Bronchial epithelial cell (primary cell): ENCODE measurements around the gene ZNF219. TPM values are rescaled to one million over a fixed set of nuclear protein-coding genes. Genes with fewer than 3 reads are reported as not detected.

Experiments
- DNase-seq: peaks from one replicate; pipeline ENCODE4 v3.0.0-alpha.2; 2010; ENCODE audit warnings: low read depth
- FAIRE-seq: peaks from 2 replicates; lab custom pipeline; 2011; peaks lifted over from hg19 to GRCh38; lab: Jason Lieb, UNC
- H3K27me3 ChIP-seq: 2 replicates; pipeline ENCODE4 v1.5.1; 2011; ENCODE audit warnings: low read length; ENCODE audit not compliant: control insufficient read depth, insufficient read depth
- H3K36me3 ChIP-seq: 2 replicates; pipeline ENCODE4 v1.5.1; 2011; ENCODE audit warnings: low read length; ENCODE audit not compliant: control insufficient read depth, insufficient read depth
- H3K4me3 ChIP-seq: 2 replicates; pipeline ENCODE4 v1.5.1; 2011; ENCODE audit warnings: mild to moderate bottlenecking, low read depth, low read length, control low read depth
- total RNA-seq: library from RNA; depleted of rRNA; stranded (reverse); fragments of >200 nt; gene quantifications from 2 replicates; pipeline ENCODE4 v1.2.1, GENCODE V29; 2014
- TF ChIP-seq, protein P1 (sequence below): IDR thresholded peaks from 2 replicates; pipeline ENCODE4 v1.5.1; 2011; ENCODE audit warnings: mild to moderate bottlenecking, moderate library complexity, low read length, control low read depth, inconsistent platforms; ENCODE audit not compliant: insufficient read depth, severe bottlenecking

ZNF219 gene
- total RNA-seq, 1 donor from 2014 or later, result 8.2 TPM

DNA sequence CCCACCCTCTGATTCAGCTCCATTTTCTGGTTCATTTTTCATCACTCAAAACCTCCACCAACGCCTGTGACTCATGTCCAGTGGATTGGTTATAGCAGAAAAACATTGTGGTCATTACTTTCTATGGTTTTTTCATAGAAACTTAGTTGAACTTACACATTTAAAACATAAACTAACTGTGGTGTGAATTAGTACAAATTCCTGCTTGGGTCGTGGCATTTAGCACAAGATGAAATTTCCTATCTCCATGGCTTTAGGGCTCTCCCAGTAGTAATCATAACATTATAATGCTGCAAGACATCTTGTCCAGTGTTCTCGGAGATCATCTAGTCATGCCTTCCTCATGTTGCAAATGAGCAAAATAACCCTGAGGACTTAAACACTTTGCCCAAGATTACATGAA is 49.2 kb downstream of the ZNF219 start:
- no peak overlapping the region for H3K4me3 ChIP-seq
- DNase-seq (no peak), FAIRE-seq (no peak)
- no peaks in the 10 kb centered on the region for H3K27me3 ChIP-seq
- no peaks in the 10 kb centered on the region for H3K36me3 ChIP-seq
- TF ChIP-seq, protein P1, sequence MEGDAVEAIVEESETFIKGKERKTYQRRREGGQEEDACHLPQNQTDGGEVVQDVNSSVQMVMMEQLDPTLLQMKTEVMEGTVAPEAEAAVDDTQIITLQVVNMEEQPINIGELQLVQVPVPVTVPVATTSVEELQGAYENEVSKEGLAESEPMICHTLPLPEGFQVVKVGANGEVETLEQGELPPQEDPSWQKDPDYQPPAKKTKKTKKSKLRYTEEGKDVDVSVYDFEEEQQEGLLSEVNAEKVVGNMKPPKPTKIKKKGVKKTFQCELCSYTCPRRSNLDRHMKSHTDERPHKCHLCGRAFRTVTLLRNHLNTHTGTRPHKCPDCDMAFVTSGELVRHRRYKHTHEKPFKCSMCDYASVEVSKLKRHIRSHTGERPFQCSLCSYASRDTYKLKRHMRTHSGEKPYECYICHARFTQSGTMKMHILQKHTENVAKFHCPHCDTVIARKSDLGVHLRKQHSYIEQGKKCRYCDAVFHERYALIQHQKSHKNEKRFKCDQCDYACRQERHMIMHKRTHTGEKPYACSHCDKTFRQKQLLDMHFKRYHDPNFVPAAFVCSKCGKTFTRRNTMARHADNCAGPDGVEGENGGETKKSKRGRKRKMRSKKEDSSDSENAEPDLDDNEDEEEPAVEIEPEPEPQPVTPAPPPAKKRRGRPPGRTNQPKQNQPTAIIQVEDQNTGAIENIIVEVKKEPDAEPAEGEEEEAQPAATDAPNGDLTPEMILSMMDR, result no peak

DNA sequence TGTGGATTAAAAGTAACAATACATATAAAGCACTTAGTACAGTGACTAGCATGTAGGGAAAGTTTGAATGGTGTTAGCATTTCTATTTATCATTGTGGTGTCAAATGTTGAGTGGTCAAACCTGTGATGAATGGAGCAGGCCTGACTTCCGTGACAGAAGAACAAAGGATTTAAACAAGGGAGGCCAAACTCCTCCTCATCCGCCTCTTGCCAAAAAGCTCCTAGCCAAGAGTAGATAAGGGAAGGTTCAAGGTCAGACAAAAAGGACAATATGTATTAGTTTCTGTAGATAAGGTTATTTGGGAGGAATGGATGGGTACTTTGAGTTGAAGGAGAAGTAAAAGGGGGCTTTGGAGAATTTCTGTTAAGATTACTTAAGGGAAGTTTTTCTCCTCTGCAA is 49.8 kb downstream of the ZNF219 start:
- no peaks in the 10 kb centered on the region for H3K36me3 ChIP-seq
- H3K27me3 ChIP-seq, result no peaks in the 10 kb centered on the region
- no peak for DNase-seq
- H3K4me3 ChIP-seq, result no peak overlapping the region
- FAIRE-seq, result no peak
- TF ChIP-seq, protein P1, result no peak

DNA sequence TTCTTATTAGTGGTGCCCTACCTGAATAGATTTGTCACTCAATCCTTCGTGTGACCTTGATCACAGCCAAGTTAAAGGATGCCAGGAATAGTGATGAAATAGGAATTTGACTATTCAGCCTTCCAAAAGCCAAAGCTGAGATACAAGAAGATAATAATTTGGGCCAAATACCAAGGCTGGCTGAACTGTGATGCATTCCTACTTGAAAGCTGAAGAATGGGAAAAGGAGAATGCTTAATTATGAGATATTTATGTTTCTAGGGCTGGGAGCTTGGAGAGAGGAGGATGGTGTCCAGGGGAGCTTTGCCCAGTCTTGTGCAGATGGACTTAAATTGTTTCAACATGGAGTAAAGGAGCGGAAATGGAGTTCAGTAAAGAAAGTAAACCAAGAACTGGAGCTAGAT is 51.1 kb downstream of the ZNF219 start:
- no peaks in the 10 kb centered on the region for H3K27me3 ChIP-seq
- no peak for FAIRE-seq
- H3K36me3 ChIP-seq, result no peaks in the 10 kb centered on the region
- no peak for DNase-seq
- TF ChIP-seq, protein P1, result no peak
- no peak overlapping the region for H3K4me3 ChIP-seq

DNA sequence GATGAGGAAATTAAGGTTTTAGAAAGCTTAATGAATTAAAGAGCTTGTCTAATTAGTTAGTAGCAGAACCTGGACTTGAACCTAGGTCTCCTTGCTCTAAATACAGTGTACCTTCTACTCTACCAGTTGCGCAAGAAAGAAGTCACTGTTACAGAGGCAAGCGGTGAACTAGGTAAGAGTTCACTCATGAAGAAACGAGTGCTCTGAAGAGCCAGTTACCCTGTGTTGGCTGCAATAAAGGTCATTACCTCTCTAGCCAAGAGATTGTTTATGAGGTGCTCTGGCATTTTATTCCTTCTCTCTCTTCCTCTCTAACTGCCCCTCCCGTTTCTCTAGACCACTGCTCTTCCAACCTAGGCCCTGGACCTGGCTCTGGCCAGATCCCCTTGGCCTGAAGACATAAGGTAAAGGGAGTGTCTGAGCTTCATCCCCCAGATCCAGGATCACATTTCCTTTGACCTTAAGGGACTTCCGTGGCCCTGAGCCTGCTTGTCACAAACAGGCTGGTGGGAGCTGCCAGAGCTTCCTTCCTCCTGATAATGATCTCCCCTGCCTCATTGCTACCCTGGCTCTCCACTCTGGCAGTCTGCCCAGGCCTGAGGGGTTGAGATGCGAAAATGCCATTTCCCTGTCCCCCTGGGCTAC is 54.4 kb downstream of the ZNF219 start:
- DNase-seq, result no peak
- H3K27me3 ChIP-seq, result no peaks in the 10 kb centered on the region
- TF ChIP-seq, protein P1, result no peak
- FAIRE-seq, result no peak
- H3K36me3 ChIP-seq, result no peaks in the 10 kb centered on the region
- no peak overlapping the region for H3K4me3 ChIP-seq

DNA sequence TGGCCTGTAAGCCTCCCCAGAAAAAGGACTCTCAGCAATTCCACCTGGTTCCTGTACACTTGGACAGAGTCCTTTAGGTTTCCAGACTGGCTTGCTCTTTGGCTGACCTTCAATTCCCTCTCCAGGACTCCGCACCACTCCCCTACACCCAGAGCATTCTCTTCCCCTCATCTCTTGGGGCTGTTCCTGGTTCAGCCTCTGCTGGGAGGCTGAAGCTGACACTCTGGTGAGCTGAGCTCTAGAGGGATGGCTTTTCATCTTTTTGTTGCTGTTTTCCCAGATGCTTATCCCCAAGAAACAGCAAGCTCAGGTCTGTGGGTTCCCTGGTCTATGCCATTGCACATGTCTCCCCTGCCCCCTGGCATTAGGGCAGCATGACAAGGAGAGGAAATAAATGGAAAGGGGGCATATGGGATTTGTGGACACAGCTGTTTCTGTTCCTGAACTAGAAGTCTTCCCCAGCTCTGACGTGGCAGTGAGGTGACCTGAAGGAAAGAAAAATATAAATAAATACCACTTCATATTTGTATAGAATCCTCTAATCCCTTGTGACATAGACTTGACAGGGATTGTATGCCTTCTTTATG is 55.0 kb downstream of the ZNF219 start:
- TF ChIP-seq, protein P1, result no peak
- Histone ChIP-seq H3K4me3 (no peak overlapping the region), H3K36me3 (no peaks in the 10 kb centered on the region), H3K27me3 (no peaks in the 10 kb centered on the region)
- no peak for DNase-seq
- FAIRE-seq, result no peak
